HG03280 (cell line): Measurements from ENCODE around the gene LMNA.
A peak's percentile ranks its signal among the peaks of the same experiment; 100 is the strongest.
"Not testable (repeated sequence)": the region's sequence is repeated elsewhere in the genome, so short reads cannot be mapped to it uniquely, and the experiment has no call there.

Experiments
- ATAC-seq: cut with Tn5 transposase; IDR thresholded peaks from one replicate; pipeline ENCODE4 v1.9.1; 2021; ENCODE audit warnings: mild to moderate bottlenecking, moderate library complexity; ENCODE audit not compliant: unreplicated experiment

LMNA gene

GRCh38 chr1:156120318-156120717, 5.8 kb downstream of the LMNA start:
- no peak for ATAC-seq

DNA sequence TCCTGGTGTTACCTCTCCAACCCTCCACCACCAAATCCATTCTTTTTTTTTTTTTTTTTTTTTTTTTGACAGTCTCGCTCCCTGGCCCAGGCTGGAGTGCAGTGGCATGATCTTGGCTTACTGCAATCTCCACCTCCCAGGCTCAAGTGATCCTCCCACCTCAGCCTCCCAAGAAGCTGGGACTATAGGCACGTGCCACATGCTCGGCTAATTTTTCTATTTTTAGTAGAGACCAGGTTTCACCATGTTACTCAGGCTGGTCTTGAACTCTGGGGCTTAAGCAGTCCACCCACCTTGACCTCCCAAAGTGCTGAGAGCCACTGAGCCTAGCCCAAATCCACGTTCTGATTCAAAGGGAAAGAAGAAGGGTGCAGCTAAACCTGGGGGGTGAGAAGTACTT, 6.5 kb downstream of the LMNA start:
- not testable (repeated sequence) for ATAC-seq

DNA sequence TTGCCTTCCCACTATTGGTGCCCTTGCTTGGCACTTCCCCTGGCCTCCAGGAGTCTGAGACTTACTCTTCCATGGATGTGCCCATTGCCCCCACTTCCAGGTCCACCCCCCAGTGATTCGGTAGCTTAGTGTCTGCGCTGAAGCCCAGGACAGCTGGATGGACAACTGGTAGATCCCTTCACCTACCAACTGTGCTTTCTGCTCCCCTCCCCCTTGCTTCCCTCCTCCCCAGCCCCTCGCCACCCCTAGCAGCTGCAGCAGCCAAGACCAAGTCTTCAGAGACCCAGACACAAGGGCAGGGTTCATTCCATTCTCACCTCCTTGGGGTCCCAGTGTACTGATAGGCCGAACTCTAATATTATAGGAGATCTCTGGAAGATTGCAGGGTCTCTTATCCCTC, 6.9 kb downstream of the LMNA start:
- no peak for ATAC-seq

DNA sequence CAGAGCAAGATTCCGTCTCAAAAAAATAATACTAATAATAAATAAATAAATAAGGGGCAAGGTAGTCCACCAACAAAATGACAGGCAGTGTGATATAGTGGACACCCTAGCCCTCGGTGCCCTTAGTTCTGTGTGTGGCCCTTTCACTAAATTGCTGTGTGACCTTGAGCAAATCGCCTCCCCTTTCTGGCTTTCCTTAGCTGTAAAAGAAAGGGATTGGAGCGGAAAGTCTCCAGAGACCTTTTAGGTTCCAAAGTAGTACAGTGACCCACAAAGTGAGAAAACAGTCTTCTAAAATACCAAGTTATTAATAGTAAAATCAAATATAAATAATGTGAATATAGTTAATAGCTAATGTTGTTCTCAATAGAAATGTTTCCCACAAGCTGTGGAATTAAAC, 7.6 kb downstream of the LMNA start:
- no peak for ATAC-seq

DNA sequence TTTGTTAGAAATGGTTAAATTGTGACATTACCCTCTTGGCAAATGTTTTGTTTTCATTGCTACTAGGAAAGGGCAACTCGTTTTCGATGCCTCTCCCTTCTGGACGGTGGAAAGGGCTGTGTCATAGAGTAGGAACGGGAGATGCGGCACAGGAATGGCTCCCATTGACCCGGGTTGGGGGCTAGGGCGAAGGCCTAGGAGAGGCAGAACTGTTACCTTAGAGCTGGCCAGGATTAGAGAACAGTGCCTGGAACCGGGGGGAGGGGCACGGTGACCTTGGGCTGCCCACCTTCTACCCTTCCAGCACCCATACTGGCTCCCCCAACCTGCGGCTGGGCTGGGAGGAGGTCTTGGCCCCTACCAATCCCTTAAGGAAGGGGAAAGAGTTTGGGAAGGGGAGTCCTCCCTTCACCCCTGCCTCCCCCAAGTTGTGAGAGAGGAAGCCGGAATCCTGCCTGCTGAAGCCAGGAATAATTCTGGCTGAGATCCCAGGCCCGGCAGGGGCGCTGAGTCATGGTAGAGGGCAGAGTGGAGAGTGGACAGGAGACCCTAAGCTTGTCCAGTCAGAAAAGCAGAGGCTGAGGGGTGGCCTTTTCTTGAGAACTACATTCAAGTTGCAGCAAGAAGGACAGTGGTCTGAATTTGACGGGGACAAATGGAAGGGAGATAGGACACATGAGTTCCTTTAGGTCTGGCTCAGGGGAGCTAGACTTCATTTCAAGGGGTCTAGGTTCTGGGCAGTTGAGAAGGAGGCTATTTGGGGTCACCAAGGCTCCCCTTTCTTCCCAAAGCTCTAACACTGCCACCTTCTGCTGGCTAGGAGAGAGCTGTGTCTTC, 8.2 kb downstream of the LMNA start:
- ATAC-seq = no peak

GRCh38 chr1:156123356-156124196, 9.1 kb downstream of the LMNA start:
- ATAC-seq = no peak

DNA sequence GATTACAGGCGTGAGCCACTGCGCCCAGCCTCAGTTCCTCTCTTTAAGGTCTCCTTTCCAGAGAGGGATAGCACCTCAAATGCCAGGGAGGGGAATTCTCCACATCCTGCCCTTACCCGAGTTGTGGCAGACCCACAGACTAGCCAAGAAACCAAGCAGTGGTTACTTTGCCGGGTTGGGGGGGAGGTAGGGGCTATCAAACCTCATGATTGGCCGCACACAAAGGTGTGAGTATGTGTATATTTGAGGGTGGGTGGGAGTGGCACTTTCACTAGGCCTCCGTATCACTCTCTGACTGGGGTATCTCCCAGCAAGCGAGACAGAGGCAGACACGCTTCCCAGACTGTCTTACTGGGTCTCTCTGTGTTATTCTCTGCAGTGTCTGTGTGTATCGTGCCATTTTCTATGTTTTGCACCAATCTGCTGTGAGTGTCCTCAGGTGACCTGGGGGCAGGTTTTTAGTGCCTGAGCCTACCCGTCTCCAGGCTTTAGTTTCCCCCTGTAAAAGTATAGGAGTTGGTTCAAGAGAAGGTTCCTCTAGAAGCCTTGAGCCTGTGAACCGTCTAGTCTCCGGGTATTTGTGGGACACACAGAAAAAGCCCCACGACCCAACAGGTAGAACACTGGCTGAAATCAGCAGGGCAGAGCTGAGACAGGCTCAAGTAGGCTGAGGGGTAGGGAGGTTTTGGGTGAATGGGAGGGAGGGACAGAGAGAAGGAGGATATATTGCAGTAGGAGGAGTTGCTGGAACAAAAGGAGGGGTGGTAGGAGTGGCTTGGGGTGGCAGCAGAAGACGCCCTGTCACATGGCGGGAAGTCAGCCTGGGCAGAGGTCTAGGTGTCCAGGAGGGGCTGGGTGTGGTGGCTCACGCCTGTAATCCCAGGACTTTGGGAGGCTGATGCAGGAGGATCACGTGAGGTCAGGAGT, 10.3 kb downstream of the LMNA start:
- no peak for ATAC-seq

- not testable (repeated sequence) for ATAC-seq
Observed at GRCh38 chr1:156125544-156125943, 11.0 kb downstream of the LMNA start.

GRCh38 chr1:156126043-156126629, 11.6 kb downstream of the LMNA start:
- ATAC-seq = no peak

DNA sequence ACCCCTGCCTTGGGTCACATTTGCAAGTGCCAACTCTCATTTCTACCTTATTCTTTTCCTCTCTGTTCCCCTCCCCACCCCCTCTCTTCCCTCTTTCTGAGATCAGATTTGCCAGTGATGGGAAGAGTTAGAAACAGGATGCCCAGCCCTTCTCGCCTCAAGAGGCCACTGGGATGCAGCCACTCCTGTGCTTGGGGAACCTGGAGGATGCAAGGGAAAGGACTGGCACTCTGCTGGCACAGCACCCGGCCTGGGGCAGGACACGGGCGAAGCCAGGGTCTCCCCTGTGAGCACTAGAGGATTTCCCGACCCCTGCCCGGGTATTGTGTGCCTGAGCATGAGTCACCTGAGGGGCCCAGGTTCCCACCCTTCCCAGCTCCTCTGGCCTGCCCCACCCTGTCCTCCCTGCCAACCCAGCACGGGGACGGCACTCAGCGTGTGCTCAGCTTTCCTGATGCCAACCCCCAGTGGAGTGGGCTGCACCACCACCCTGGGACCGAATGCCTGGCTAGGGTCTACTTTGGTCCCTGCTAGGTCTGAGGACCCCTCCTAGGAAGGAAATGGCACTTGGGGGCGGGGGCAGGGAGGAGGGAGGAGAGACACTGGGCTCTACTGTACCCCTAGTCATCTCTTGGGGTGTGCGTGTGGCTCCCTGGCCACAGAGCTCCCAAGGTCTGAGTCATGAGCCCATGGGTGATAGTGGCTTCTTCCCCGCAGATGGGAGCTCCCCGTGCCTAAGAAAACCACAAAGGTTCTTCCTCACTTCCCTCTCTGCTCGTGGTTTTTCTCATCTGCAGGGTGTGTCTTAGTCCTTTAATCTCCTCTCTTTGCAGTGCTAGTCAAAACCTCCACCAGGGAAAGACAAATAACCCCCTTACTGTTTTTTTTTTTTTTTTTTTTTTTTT, 12.4 kb downstream of the LMNA start:
- peak; percentile 46 for ATAC-seq

DNA sequence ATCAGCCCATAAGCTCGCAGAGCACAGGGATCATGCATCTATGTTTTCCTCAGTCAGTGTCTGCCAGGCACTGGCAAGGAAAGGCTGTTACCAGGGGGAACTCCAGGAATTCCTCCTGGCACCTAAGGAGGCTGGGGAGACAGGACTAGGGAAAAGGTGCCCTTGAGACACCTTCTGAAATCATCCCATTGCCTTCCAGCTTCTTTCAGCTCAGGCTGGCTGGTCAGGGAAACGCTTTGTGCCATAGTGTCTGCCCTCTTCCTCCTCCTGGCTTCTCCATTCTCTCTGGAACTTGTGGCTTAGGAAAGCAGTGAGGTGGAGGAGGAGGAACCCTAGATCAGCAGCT, 13.8 kb downstream of the LMNA start:
- ATAC-seq = no peak

DNA sequence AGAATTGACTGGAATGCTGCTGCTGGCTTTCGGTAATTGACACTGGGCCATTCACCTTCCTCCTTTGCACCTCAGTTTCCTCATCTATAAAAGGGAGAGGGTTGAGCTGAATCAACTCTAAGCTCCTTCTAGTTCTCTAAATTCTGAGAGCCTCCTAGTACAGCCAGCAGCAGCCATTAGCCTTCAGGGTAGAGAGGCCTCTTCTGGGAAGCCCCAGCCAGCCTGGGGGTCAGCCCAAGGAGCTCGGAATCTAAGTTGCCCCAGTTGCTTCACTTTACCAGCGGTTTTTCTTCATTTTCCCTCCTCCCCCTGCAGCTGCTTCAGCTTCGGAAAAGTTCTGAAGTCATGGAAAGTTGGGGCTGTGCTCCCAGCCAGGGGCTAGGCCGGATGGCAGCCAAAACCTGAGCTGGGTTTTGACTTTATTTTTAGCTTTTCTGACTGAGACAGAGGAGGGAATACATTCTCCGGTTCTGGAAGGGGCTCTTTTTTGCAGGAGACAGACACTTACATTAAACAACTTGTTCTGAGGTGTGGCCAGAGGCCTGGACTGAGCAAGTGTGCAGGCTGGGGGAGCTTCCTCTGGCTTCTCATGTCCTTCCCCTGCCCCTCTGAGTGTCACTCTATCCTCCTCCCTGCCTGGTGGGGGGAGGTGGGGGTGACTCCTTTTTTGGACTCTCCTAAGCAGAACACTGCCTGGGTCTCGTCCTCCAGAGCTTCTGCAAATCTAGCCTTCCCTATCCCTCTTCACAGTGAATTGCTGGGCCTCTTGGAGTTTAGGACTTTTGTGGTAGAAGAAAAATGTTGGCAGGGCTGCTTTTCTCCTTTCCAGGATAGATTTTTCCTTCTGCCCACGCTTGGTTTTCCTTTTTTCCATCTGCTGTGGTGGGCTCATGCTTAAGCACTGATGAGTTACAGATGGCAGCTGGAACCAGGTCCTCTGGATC, 14.4 kb downstream of the LMNA start:
- no peak for ATAC-seq

GRCh38 chr1:156129687-156130577, 15.4 kb downstream of the LMNA start:
- ATAC-seq = no peak

GRCh38 chr1:156130578-156130942, 16.0 kb downstream of the LMNA start:
- ATAC-seq = no peak

DNA sequence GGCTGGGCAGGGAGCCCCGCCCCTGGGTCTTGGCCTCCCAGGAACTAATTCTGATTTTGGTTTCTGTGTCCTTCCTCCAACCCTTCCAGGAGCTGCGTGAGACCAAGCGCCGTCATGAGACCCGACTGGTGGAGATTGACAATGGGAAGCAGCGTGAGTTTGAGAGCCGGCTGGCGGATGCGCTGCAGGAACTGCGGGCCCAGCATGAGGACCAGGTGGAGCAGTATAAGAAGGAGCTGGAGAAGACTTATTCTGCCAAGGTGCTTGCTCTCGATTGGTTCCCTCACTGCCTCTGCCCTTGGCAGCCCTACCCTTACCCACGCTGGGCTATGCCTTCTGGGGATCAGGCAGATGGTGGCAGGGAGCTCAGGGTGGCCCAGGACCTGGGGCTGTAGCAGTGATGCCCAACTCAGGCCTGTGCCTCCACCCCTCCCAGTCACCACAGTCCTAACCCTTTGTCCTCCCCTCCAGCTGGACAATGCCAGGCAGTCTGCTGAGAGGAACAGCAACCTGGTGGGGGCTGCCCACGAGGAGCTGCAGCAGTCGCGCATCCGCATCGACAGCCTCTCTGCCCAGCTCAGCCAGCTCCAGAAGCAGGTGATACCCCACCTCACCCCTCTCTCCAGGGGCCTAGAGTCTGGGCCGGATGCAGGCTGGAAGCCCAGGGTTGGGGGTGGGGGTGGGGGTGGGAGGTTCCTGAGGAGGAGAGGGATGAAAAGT, 20.4 kb downstream of the LMNA start:
- no peak for ATAC-seq

DNA sequence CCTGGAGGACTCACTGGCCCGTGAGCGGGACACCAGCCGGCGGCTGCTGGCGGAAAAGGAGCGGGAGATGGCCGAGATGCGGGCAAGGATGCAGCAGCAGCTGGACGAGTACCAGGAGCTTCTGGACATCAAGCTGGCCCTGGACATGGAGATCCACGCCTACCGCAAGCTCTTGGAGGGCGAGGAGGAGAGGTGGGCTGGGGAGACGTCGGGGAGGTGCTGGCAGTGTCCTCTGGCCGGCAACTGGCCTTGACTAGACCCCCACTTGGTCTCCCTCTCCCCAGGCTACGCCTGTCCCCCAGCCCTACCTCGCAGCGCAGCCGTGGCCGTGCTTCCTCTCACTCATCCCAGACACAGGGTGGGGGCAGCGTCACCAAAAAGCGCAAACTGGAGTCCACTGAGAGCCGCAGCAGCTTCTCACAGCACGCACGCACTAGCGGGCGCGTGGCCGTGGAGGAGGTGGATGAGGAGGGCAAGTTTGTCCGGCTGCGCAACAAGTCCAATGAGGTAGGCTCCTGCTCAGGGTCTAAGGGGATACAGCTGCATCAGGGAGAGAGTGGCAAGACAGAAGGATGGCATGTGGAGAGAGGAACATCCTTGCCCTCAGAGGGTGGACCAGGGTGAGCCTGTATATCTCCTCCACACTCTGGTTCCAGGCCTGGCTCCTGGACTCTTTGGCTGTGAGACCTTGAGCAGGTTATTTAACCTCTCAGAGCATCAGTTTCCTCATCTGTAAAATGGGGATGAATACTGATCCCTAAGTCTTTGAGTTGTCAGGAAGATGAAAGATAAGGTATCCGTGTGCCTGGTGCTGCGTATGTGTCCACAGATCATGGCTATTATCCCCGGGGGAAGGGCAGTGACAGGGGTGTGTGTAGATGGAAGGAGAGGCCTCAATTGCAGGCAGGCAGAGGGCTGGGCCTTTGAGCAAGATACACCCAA, 21.7 kb downstream of the LMNA start:
- no peak for ATAC-seq
